GM19193 (cell line): ENCODE measurements around the gene SLC6A2.

Source experiments
- POLR2A ChIP-seq: IDR thresholded peaks from 4 replicates; pipeline ENCODE4 v1.6.1; 2011; ENCODE audit not compliant: insufficient read depth, insufficient read length; ENCODE audit errors: extremely low read depth

Gene SLC6A2

DNA sequence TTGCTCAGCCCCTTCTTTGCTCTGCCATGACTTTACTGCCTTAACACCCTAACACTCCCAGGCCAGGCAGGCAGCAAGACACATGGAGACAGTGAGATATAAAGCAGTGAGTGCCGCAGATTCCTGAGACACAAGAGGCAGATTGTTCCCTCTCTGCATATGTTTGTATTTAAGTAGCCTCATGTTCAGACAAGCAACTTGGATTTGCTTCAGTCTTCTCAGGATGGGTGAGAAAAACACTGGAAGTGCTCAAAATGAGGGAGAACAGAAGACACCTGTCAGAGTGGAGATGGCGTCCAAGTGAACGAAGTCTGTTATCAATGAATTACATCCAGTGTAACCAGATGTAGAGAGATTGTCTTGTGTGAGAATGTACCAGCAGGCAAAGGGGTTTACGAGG, 90.3 kb downstream of the SLC6A2 start:
- no peak for TF ChIP-seq POLR2A

DNA sequence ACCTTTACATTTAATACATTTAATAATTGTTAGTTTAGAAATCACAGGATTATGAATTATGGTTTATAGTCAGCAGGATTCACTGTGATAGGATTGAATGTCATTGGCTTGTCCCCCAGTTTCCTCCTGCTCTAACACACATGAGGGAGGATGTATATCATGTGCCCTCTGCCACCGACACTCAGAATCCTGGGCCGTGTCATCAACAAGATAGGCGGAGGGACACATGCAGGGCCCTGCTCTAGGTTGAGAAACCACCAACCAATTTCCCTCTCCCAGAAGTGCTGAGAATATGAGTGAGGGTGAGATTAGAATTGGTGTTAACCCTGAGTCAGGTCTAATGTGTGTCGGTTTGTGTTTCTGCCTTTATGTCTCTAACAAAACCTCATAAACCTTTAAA, 92.0 kb downstream of the SLC6A2 start:
- no peak for TF ChIP-seq POLR2A
